Transverse colon (tissue), 4 donors: ENCODE measurements around the gene VEGFC. TPM values are rescaled to one million over a fixed set of nuclear protein-coding genes. Genes with fewer than 3 reads are reported as not detected.

Experiments used
- DNase-seq: peaks from one replicate; pipeline ENCODE4 v3.0.0-alpha.2; 2019
- H3K27ac ChIP-seq, 4 donors: fragments of 200-600 bp; sonication (generic); 2 replicates each; pipeline ENCODE4 v1.5.1; 2016 to 2018; ENCODE audit warnings: inconsistent platforms in 4 of 4
- H3K27me3 ChIP-seq: fragments of 200-600 bp; sonication (generic); 2 replicates; pipeline ENCODE4 v1.5.1; 2017; ENCODE audit warnings: inconsistent platforms
- H3K36me3 ChIP-seq, 4 donors: fragments of 200-600 bp; sonication (generic); 2 replicates each; pipeline ENCODE4 v1.5.1; 2017 to 2019; ENCODE audit warnings: inconsistent platforms in 4 of 4
- H3K4me1 ChIP-seq, 4 donors: fragments of 200-600 bp; sonication (generic); 2 replicates each; pipeline ENCODE4 v1.5.1; 2017 to 2020; ENCODE audit warnings: inconsistent platforms in 4 of 4
- H3K4me3 ChIP-seq, 4 donors: fragments of 200-600 bp; sonication (generic); 1 replicate in 1 of 4; 2 replicates in 3 of 4; pipeline versions ENCODE4 v1.5.1 to v1.6.1; 2017 to 2019; ENCODE audit warnings: inconsistent platforms in 4 of 4
- H3K9me3 ChIP-seq, 2 donors: fragments of 200-600 bp; sonication (generic); 2 replicates each; pipeline ENCODE4 v1.5.1; 2017 to 2019; ENCODE audit warnings: inconsistent platforms in 2 of 2
- CTCF ChIP-seq, 5 experiments: fragments of 200-600 bp in 3 of 5; fragments of 450-650 bp in 2 of 5; sonication (generic) in 3 of 5; IDR thresholded peaks; 1 replicate in 2 of 5; 2 replicates in 3 of 5; pipeline ENCODE4 v1.5.1; 2016 to 2017; ENCODE audit warnings: antibody characterized with exemption in 5 of 5, inconsistent platforms in 3 of 5, mild to moderate bottlenecking in 2 of 5, moderate library complexity in 1 of 5
- EP300 ChIP-seq: sonication (generic); formaldehyde crosslinking; IDR thresholded peaks from one replicate; pipeline ENCODE4 v1.6.1; 2017; ENCODE audit warnings: antibody characterized with exemption, low read depth
- POLR2A ChIP-seq: fragments of 450-650 bp; IDR thresholded peaks from one replicate; pipeline ENCODE4 v1.6.1; 2016; ENCODE audit warnings: antibody characterized with exemption, mild to moderate bottlenecking, moderate library complexity
- POLR2AphosphoS5 ChIP-seq, 3 donors: sonication (generic); formaldehyde crosslinking; IDR thresholded peaks; one replicate each; pipeline ENCODE4 v1.6.1; 2016; ENCODE audit warnings: antibody characterized with exemption in 3 of 3
- WGBS, 2 donors: methylation state at CpG; one replicate each; pipeline ENCODE4 v1.1.5; 2018; ENCODE audit warnings: low coverage in 1 of 2; 5-methylcytosine and 5-hydroxymethylcytosine counted together
- in situ Hi-C, 4 donors: fragments of 200-750 bp; cut with MboI; loops; one replicate each; pipeline versions ENCODE4 v1.15.0 to v1.15.1; 2017; ENCODE audit warnings: low sequenced_read_pairs in 3 of 4, low pct_ligation_motif_present in 1 of 4, low pct_unique_long_range_greater_than_20kb in 1 of 4
- intact Hi-C: fragments of 100-400 bp; cut with DNase I; formaldehyde crosslinking; loops from one replicate; pipeline ENCODE4 v1.15.1; 2023; ENCODE audit warnings: low total_unique reads
- total RNA-seq, 4 donors: library from RNA; depleted of rRNA; stranded (reverse); fragments of >200 nt; gene quantifications; one replicate each; pipeline ENCODE4 v1.1.0, GENCODE V29; 2016

Gene VEGFC
- total RNA-seq, 4 donors from 2014 or later = 1.2 to 2.9 (median 2.2) TPM; not detected in 1

GRCh38 chr4:176775338-176775737, 17.4 kb downstream of the VEGFC start:
- no peaks in the 10 kb centered on the region for H3K27me3 ChIP-seq
- intact Hi-C loops = no loop called here
- in situ Hi-C loops = no loop called here
- no peaks in the 10 kb centered on the region for H3K4me1 ChIP-seq
- no peak overlapping the region for H3K4me3 ChIP-seq
- no peak for TF ChIP-seq CTCF (IDR thresholded peaks at IDR 0.05)
- no peak for TF ChIP-seq EP300
- no peak for TF ChIP-seq POLR2AphosphoS5 (IDR thresholded peaks at IDR 0.05)
- no peak for TF ChIP-seq POLR2A
- no peak for DNase-seq
- no peaks in the 10 kb centered on the region for H3K36me3 ChIP-seq
- 77 to 100% methylated on average over 1 of the region's 1 CpG for WGBS, 2 donors
- H3K27ac ChIP-seq = no peak overlapping the region
- H3K9me3 ChIP-seq = no peaks in the 10 kb centered on the region

DNA sequence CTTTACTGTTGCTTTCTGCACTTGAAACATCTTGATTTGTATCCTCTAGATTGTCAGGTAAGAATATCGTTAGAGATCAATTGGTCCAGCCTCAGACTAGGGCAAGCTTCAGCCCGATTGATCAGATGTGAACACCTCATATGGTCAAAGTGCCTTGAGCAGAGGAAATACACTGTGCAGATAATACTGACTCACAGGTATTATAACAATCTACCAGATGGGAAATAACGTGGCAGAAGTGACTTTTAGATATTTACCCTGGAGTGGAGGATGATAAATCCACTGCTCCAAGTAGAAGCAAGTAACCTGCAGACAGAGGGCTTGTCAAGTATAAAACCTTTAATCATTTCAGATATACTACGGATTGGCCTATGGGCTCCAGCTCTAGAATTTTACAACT, 17.9 kb downstream of the VEGFC start:
- H3K27ac ChIP-seq = no peak overlapping the region
- 49 to 57% methylated on average over 4 of the region's 4 CpGs for WGBS, 2 donors
- in situ Hi-C loops = no loop called here

GRCh38 chr4:176769514-176769913, 23.2 kb downstream of the VEGFC start:
- H3K36me3 ChIP-seq = no peaks in the 10 kb centered on the region
- 54 to 57% methylated on average over 2 of the region's 2 CpGs for WGBS, 2 donors
- H3K27me3 ChIP-seq = no peaks in the 10 kb centered on the region
- intact Hi-C loops = no loop called here
- H3K4me3 ChIP-seq = no peak overlapping the region
- TF ChIP-seq CTCF (IDR thresholded peaks at IDR 0.05) (no peak), EP300 (no peak), POLR2A (no peak), POLR2AphosphoS5 (IDR thresholded peaks at IDR 0.05) (no peak)
- H3K27ac ChIP-seq = no peak overlapping the region
- in situ Hi-C loops = no loop called here
- no peak for DNase-seq
- H3K9me3 ChIP-seq = no peaks in the 10 kb centered on the region
- H3K4me1 ChIP-seq = no peaks in the 10 kb centered on the region

More for the DNA sequence above, 17.9 kb downstream of the VEGFC start:
- DNase-seq = no peak
- Histone ChIP-seq H3K4me1 (no peaks in the 10 kb centered on the region), H3K36me3 (no peaks in the 10 kb centered on the region), H3K27me3 (no peaks in the 10 kb centered on the region), H3K4me3 (no peak overlapping the region), H3K9me3 (no peaks in the 10 kb centered on the region)
- intact Hi-C loops = no loop called here
- TF ChIP-seq POLR2A (no peak), EP300 (no peak)

DNA sequence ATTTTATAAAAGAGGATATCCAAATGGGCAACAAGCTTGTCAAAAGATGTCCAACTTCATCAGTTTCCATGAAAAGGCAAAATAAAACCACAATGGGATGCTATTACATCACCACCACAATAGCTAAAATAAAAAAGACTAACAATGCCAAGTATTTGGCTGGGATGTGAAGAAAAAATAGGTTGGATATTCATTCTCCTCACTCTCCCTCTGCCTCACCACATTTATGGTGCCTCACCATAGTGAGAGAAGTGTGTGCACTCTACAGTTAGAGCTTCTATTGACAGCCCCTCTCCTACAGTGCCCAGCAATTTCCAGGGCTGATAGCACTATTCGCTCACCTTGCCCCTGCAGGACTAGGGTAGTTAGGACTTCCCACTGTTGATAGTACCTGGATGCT, 25.5 kb downstream of the VEGFC start:
- no peaks in the 10 kb centered on the region for H3K9me3 ChIP-seq
- DNase-seq = no peak
- intact Hi-C loops (no loop called here), in situ Hi-C loops (no loop called here)
- H3K27ac ChIP-seq = no peak overlapping the region
- H3K36me3 ChIP-seq = no peaks in the 10 kb centered on the region
- 96% methylated on average over 1 of the region's 1 CpG; no CpG with 5 or more reads in 1 of the 2 donors for WGBS, 2 donors
- no peaks in the 10 kb centered on the region for H3K27me3 ChIP-seq
- TF ChIP-seq CTCF (IDR thresholded peaks at IDR 0.05) = no peak
- TF ChIP-seq POLR2AphosphoS5 (IDR thresholded peaks at IDR 0.05) = no peak
- TF ChIP-seq POLR2A = no peak
- no peak for TF ChIP-seq EP300
- H3K4me1 ChIP-seq = no peaks in the 10 kb centered on the region
- H3K4me3 ChIP-seq = no peak overlapping the region

DNA sequence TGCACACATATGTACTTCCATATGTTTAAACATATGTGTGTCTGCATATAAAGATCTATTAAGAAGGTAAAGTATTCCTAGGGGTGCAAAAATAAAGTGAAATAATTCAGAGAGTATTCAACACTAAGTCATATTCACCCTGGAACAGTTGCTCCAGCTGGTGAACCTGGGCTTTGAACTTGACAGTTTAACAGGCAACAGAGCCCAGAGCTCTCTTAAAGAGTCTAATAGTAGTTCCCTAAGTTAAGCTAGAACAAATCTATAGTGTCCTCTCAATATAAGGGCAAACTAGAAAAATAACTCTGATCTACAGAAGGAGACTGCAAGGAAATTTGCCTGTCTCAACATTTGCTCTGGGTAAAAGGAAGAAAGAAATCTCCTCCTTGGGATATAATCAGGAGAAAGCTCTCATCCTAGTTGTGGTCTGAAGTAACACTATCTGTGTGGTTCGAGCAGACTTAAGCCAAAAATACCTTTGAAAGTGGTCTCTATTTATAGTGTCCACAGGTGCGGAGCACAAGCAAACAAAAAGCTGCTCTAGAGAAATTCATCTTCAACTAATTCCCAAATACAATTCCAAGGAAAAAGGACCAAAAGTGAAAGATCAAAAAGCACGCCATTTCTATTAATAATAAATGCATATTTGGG, 29.9 kb downstream of the VEGFC start:
- no peak for TF ChIP-seq POLR2A
- Histone ChIP-seq H3K27ac (no peak overlapping the region), H3K4me1 (no peaks in the 10 kb centered on the region), H3K27me3 (no peaks in the 10 kb centered on the region), H3K9me3 (no peaks in the 10 kb centered on the region), H3K36me3 (no peaks in the 10 kb centered on the region), H3K4me3 (no peak overlapping the region)
- intact Hi-C loops (no loop called here), in situ Hi-C loops (no loop called here)
- 51% methylated on average over 3 of the region's 3 CpGs for WGBS, 2 donors
- DNase-seq = no peak
